K562 (cell line): ENCODE measurements around the gene PNISR. TPM values are rescaled to one million over a fixed set of nuclear protein-coding genes. Genes with fewer than 3 reads are reported as not detected.

Experiments used
- CCAR2 ChIP-seq: fragments of 200-400 bp; formaldehyde crosslinking; IDR thresholded peaks from 2 replicates; pipeline ENCODE4 v1.6.1; 2017; ENCODE audit warnings: mild to moderate bottlenecking, low read depth, low read length
- CHAMP1 ChIP-seq: fragments of 450-650 bp; IDR thresholded peaks from 2 replicates; pipeline ENCODE4 v1.6.1; 2016; ENCODE audit warnings: mild to moderate bottlenecking
- HEY1 ChIP-seq: fragments of 250-450 bp; sonication (Bioruptor Pico); IDR thresholded peaks from 2 replicates; pipeline ENCODE4 v1.5.0; 2020; ENCODE audit warnings: mild to moderate bottlenecking, moderate library complexity, borderline replicate concordance
- HNRNPK ChIP-seq: fragments of 200-400 bp; formaldehyde crosslinking; IDR thresholded peaks from one replicate; pipeline ENCODE4 v1.6.1; 2018; ENCODE audit warnings: mild to moderate bottlenecking, low read depth, low read length; ENCODE audit not compliant: poor library complexity, severe bottlenecking
- MAFF ChIP-seq: IDR thresholded peaks from 2 replicates; pipeline ENCODE4 v1.6.1; 2012; ENCODE audit warnings: low read length, improper control_type of control experiment
- MCM7 ChIP-seq, 2 experiments: fragments of 450-650 bp; IDR thresholded peaks; 2 replicates each; pipeline ENCODE4 v1.6.1; 2016 to 2018
- MYC ChIP-seq, 2 experiments: fragments of 250-450 bp in 1 of 2; sonication (Bioruptor Pico) in 1 of 2; IDR thresholded peaks; 2 replicates each; pipeline versions ENCODE4 v1.5.1 to v1.6.1; 2012 to 2021; ENCODE audit warnings: low read depth in 2 of 2, borderline replicate concordance in 1 of 2, improper control_type of control experiment in 1 of 2, low read length in 1 of 2, mild to moderate bottlenecking in 1 of 2, moderate library complexity in 1 of 2
- PHF20 ChIP-seq: fragments of 450-650 bp; IDR thresholded peaks from 2 replicates; pipeline ENCODE4 v1.6.1; 2018; ENCODE audit not compliant: partially characterized antibody
- SIN3A ChIP-seq, 2 experiments: fragments of 150-350 bp in 1 of 2; IDR thresholded peaks; 2 replicates each; pipeline ENCODE4 v1.6.1; 2011 to 2016; ENCODE audit warnings: borderline replicate concordance in 2 of 2, low read depth in 2 of 2, low read length in 2 of 2, mild to moderate bottlenecking in 2 of 2, moderate library complexity in 2 of 2; ENCODE audit not compliant: control insufficient read depth in 1 of 2
- STAT6 ChIP-seq: sonication (generic); formaldehyde crosslinking; IDR thresholded peaks from 2 replicates; pipeline ENCODE4 v1.8.1; 2023; ENCODE audit warnings: mild to moderate bottlenecking, missing genetic modification reagents
- ZBTB34 ChIP-seq: fragments of 250-450 bp; sonication (Bioruptor Pico); IDR thresholded peaks from 2 replicates; pipeline ENCODE4 v1.8.0; 2021; ENCODE audit warnings: mild to moderate bottlenecking, moderate library complexity
- ZNF449 ChIP-seq: fragments of 250-450 bp; sonication (Bioruptor Pico); IDR thresholded peaks from 2 replicates; pipeline ENCODE4 v1.8.0; 2022; ENCODE audit warnings: moderate library complexity, mild to moderate bottlenecking, inconsistent platforms
- polyA plus RNA-seq, 8 experiments: library from polyadenylated mRNA; depleted of rRNA in 4 of 8; stranded (reverse) in 5 of 8; unstranded in 3 of 8; fragments of >200 nt; fragmentation: Nextera tagmentation in 2 of 8; fragmentation: Illumina TruSeq in 1 of 8; extraction: Ambion mirVana in 2 of 8; extraction: Trizol in 1 of 8; gene quantifications; 2 replicates each; pipeline versions ENCODE4 v1.2.1 to v1.2.3, GENCODE V29; 2011 to 2014; ENCODE audit warnings: inconsistent platforms in 1 of 8, missing spikeins in 1 of 8
- total RNA-seq, 7 experiments: library from RNA; depleted of rRNA in 6 of 7; stranded (reverse); fragments of >200 nt in 6 of 7; fragmentation: Illumina TruSeq in 2 of 7; extraction: Trizol in 2 of 7; gene quantifications; 2 replicates each; pipeline versions ENCODE4 v1.2.1 to v1.2.3, GENCODE V29; 2011 to 2021; ENCODE audit warnings: low replicate concordance in 1 of 7
- TF ChIP-seq, protein P1 (sequence below): fragments of 450-650 bp; formaldehyde crosslinking; conservative IDR thresholded peaks from 2 replicates; pipeline ENCODE4 v1.4.0; 2022; ENCODE audit warnings: mild to moderate bottlenecking, missing genetic modification characterization
- TF ChIP-seq, protein P2 (sequence below): fragments of 450-650 bp; formaldehyde crosslinking; IDR thresholded peaks from 2 replicates; pipeline ENCODE4 v1.4.0; 2020; ENCODE audit warnings: mild to moderate bottlenecking, moderate library complexity

The PNISR gene
- total and polyA plus RNA-seq, 9 of the 15 experiments (the other 6 are each of a cell fraction or from before 2014, with no cell fraction given) = 97.4 to 206 (median 131) TPM

DNA sequence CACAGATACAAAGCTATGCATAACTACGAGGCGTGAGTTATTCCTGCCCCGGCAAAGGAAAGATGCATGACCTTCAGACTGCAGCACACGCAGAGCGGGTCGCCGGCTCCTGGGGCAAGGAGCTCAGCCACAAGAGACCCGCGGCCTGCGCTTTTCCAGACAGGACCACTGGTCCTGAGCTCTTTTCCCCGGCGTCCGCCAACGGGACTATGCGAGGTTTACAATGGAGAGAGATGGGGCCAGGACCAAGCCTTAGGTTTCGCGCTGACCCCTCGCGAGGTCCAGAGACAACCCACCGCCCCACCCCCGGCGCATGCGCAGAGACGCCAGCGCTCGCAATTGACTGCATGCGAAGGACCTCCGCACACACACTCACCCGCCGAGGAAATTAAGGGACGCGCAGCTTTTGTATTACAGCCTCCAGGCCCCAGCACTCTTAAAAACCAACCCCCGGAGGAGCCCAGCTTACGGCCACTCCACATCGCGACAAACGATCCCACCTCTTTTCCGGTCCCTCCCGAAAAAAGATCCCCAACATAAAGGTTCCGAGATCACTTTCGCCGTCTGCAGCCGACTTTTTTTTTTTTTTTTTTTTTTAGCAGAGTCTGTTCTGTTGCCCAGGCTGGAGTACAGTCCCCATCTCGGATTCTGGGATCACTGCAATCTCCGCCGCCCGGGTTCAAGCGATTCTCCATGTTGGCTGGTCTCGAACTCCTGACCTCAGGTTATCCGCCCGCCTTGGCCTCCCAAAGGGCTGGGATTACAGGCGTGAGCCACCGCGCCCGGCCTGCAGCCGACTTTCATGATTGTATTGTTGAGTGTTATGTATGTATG, 31.2 kb downstream of the PNISR start, which contains the start of gene COQ3 (continued):
- TF ChIP-seq STAT6 (CRISPR knock-in tag) (no peak), HNRNPK (no peak), MYC (IDR thresholded peaks at IDR 0.05; ENCODE audit: low read depth, low read length) (no peak), MYC (CRISPR knock-in tag; IDR thresholded peaks at IDR 0.05; ENCODE audit: borderline replicate concordance, low read depth) (no peak), ZNF449 (CRISPR knock-in tag) (no peak), CCAR2 (no peak), MCM7 (IDR thresholded peaks at IDR 0.05) (no peak), SIN3A (IDR thresholded peaks at IDR 0.05; ENCODE audit: borderline replicate concordance in 2 of 2, control insufficient read depth in 1 of 2, low read depth in 2 of 2, low read length in 2 of 2) (no peak), HEY1 (CRISPR knock-in tag) (no peak), ZBTB34 (no peak), MAFF (no peak), PHF20 (peak; percentile 90), CHAMP1 (peak; percentile 75; the same call in 1 of the 2 replicates)
- TF ChIP-seq, protein P1, sequence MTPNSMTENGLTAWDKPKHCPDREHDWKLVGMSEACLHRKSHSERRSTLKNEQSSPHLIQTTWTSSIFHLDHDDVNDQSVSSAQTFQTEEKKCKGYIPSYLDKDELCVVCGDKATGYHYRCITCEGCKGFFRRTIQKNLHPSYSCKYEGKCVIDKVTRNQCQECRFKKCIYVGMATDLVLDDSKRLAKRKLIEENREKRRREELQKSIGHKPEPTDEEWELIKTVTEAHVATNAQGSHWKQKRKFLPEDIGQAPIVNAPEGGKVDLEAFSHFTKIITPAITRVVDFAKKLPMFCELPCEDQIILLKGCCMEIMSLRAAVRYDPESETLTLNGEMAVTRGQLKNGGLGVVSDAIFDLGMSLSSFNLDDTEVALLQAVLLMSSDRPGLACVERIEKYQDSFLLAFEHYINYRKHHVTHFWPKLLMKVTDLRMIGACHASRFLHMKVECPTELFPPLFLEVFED = no peak
- TF ChIP-seq, protein P2, sequence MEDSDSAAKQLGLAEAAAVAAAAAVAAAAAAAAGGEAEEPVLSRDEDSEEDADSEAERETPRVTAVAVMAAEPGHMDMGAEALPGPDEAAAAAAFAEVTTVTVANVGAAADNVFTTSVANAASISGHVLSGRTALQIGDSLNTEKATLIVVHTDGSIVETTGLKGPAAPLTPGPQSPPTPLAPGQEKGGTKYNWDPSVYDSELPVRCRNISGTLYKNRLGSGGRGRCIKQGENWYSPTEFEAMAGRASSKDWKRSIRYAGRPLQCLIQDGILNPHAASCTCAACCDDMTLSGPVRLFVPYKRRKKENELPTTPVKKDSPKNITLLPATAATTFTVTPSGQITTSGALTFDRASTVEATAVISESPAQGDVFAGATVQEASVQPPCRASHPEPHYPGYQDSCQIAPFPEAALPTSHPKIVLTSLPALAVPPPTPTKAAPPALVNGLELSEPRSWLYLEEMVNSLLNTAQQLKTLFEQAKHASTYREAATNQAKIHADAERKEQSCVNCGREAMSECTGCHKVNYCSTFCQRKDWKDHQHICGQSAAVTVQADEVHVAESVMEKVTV (CRISPR knock-in tag) = 0 out of 2 replicates have a peak, but pooled peaks have one; percentile 6
